Transverse colon (tissue), 4 donors: Measurements from ENCODE around the gene DEDD2.

Source experiments
- EP300 ChIP-seq: sonication (generic); formaldehyde crosslinking; IDR thresholded peaks from one replicate; pipeline ENCODE4 v1.6.1; 2017; ENCODE audit warnings: antibody characterized with exemption, low read depth
- POLR2A ChIP-seq: fragments of 450-650 bp; IDR thresholded peaks from one replicate; pipeline ENCODE4 v1.6.1; 2016; ENCODE audit warnings: antibody characterized with exemption, mild to moderate bottlenecking, moderate library complexity
- POLR2AphosphoS5 ChIP-seq, 3 donors: sonication (generic); formaldehyde crosslinking; IDR thresholded peaks; one replicate each; pipeline ENCODE4 v1.6.1; 2016; ENCODE audit warnings: antibody characterized with exemption in 3 of 3
- TF ChIP-seq, protein P1 (sequence below), 5 experiments: fragments of 200-600 bp in 3 of 5; fragments of 450-650 bp in 2 of 5; sonication (generic) in 3 of 5; IDR thresholded peaks; 1 replicate in 2 of 5; 2 replicates in 3 of 5; pipeline ENCODE4 v1.5.1; 2016 to 2017; ENCODE audit warnings: antibody characterized with exemption in 5 of 5, inconsistent platforms in 3 of 5, mild to moderate bottlenecking in 2 of 5, moderate library complexity in 1 of 5

DNA sequence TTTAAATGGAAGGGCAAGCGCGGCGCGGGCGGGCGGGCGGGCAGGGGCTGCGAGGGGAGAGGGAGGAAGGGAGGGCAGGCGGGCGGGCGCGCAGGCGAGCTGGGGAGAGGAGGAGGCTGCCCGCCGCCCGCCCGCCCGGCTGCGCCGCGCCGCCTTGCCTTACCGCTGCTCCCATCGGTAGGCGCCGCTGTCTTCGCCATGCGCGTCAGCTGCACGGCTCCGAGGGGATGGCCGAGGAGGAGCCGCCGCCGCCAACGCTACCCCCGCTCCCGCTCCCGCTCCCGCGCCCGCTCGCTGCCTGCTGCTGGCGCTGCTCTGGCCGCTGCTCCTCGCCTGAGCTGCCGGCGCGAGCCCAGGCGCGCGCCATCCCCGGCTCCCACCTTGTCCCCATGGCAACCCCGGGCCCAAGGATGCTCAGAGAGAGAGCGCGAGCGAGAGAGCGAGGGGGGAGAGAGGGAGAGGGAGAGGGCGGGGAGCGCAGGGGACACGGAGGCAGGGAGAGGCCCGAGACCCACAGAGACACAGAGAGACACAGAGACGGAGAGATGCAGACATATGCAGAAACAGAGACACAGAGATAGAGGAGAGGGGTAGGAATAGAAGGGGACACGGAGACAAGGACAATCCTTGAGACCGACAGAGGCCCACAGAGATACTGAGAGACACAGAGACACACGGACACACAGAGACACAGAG, 40.3 kb downstream of the DEDD2 start:
- TF ChIP-seq EP300 (no peak), POLR2AphosphoS5 (IDR thresholded peaks at IDR 0.05) (no peak), POLR2A (no peak)
- TF ChIP-seq, protein P1, sequence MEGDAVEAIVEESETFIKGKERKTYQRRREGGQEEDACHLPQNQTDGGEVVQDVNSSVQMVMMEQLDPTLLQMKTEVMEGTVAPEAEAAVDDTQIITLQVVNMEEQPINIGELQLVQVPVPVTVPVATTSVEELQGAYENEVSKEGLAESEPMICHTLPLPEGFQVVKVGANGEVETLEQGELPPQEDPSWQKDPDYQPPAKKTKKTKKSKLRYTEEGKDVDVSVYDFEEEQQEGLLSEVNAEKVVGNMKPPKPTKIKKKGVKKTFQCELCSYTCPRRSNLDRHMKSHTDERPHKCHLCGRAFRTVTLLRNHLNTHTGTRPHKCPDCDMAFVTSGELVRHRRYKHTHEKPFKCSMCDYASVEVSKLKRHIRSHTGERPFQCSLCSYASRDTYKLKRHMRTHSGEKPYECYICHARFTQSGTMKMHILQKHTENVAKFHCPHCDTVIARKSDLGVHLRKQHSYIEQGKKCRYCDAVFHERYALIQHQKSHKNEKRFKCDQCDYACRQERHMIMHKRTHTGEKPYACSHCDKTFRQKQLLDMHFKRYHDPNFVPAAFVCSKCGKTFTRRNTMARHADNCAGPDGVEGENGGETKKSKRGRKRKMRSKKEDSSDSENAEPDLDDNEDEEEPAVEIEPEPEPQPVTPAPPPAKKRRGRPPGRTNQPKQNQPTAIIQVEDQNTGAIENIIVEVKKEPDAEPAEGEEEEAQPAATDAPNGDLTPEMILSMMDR (IDR thresholded peaks at IDR 0.05): peak in 4 of 5 experiments; percentile 20 to 41 (median 28)
